ENCODE data around the gene COL6A1. TPM values are rescaled to one million over a fixed set of nuclear protein-coding genes. Genes with fewer than 3 reads are reported as not detected.
A peak's percentile ranks its signal among the peaks of the same experiment; 100 is the strongest.
"Not testable (repeated sequence)": the region's sequence is repeated elsewhere in the genome, so short reads cannot be mapped to it uniquely, and the experiment has no call there.

COL6A1 gene
- polyA plus RNA-seq, 1 of the 3 experiments (the other 2 are of a cell fraction) = 107 TPM

- H3K36me3 ChIP-seq (replicated peaks in 1 of 2; ENCODE audit: control insufficient read depth in 1 of 2, insufficient read depth in 2 of 2, low read length in 1 of 2); CTCF ChIA-PET; H3K27ac ChIP-seq (ENCODE audit: low read depth in 2 of 2, low read length in 1 of 2); H3K9me2 ChIP-seq; H3K9ac ChIP-seq; H2AFZ ChIP-seq (ENCODE audit: low read depth); H4K20me1 ChIP-seq (ENCODE audit: insufficient read depth); H3F3A ChIP-seq (replicated peaks; ENCODE audit: insufficient read depth); H3K4me3 ChIP-seq (ENCODE audit: low read depth in 2 of 2, low read length in 1 of 2); H3K27me3 ChIP-seq (ENCODE audit: insufficient read depth); DNase-seq; POLR2A ChIA-PET; H3K4me2 ChIP-seq; H3K79me2 ChIP-seq (ENCODE audit: insufficient read depth); H3K9me3 ChIP-seq: not testable (repeated sequence)
- WGBS (ENCODE audit: low lambda C conversion rate) = 82% methylated on average over 10 of the region's 10 CpGs
- H3K4me1 ChIP-seq (ENCODE audit: control insufficient read depth in 1 of 2, insufficient read depth in 2 of 2, low read depth in 1 of 2, low read length in 1 of 2) = peaks cover 0 to 15% of the 10 kb centered on the region in 2 experiments; a peak in 1 of 4 replicates
These were observed 29.0 kb upstream of the COL6A1 start for GRCh38 chr21:45952527-45952926.

GRCh38 chr21:45952974-45953373 lies 28.6 kb upstream of the COL6A1 start:
- H3K9me2 ChIP-seq = no peaks in the 10 kb centered on the region
- no peak overlapping the region for H3K9ac ChIP-seq
- H3K4me2 ChIP-seq = no peak overlapping the region
- no peak for DNase-seq
- CTCF ChIA-PET = interaction anchor here (1.2 kb wide), 1 partner anchor 78 kb away, joined by 3 read pairs; no protein-coding TSS in a partner anchor
- no peaks in the 10 kb centered on the region for H3F3A ChIP-seq (replicated peaks; ENCODE audit: insufficient read depth)
- POLR2A ChIA-PET = no interaction called here
- H3K79me2 ChIP-seq (ENCODE audit: insufficient read depth) = no peaks in the 10 kb centered on the region
- 83% methylated on average over 11 of the region's 11 CpGs for WGBS (ENCODE audit: low lambda C conversion rate)
- peaks cover 0 to 15% of the 10 kb centered on the region in 2 experiments; a peak in 1 of 4 replicates for H3K4me1 ChIP-seq (ENCODE audit: control insufficient read depth in 1 of 2, insufficient read depth in 2 of 2, low read depth in 1 of 2, low read length in 1 of 2)
- H2AFZ ChIP-seq (ENCODE audit: low read depth) = no peak overlapping the region
- no peak overlapping the region; a peak in 1 of 4 replicates for H3K27ac ChIP-seq (ENCODE audit: low read depth in 2 of 2, low read length in 1 of 2)
- H3K36me3 ChIP-seq (replicated peaks in 1 of 2; ENCODE audit: control insufficient read depth in 1 of 2, insufficient read depth in 2 of 2, low read length in 1 of 2) = no peaks in the 10 kb centered on the region
- TF ChIP-seq GATA2 (CRISPR knock-in tag; IDR thresholded peaks at IDR 0.05) = no peak
- no peak for TF ChIP-seq POLR2AphosphoS5 (IDR thresholded peaks at IDR 0.05; ENCODE audit: low read depth, low read length)
- no peaks in the 10 kb centered on the region for H3K27me3 ChIP-seq (ENCODE audit: insufficient read depth)
- no peaks in the 10 kb centered on the region for H4K20me1 ChIP-seq (ENCODE audit: insufficient read depth)
- H3K9me3 ChIP-seq = no peaks in the 10 kb centered on the region
- no peak overlapping the region for H3K4me3 ChIP-seq (ENCODE audit: low read depth in 2 of 2, low read length in 1 of 2)

DNA sequence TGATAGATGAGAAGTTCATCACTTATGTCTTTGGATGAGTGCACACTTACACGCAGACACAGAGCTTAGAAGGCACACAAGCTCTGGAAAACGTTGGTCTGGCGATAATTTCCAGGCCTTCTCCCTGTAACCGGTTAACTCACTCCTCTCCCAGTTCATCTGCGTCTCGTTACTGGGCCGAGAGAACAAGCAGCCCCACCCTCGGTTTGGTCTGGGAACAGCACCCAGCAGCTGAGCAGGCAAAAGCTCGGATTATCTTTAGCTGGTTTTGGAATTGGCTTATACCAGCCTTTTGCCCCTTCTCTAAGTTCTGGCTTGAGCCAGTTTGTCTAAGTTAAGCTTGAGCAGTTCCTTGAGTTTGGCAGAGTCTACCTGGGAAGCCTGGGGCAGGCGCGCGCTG lies 27.3 kb upstream of the COL6A1 start:
- Histone ChIP-seq H3K79me2 (ENCODE audit: insufficient read depth) (no peaks in the 10 kb centered on the region), H4K20me1 (ENCODE audit: insufficient read depth) (no peaks in the 10 kb centered on the region), H3K9ac (no peak overlapping the region), H3K9me2 (no peaks in the 10 kb centered on the region), H2AFZ (ENCODE audit: low read depth) (no peak overlapping the region), H3K4me2 (no peak overlapping the region), H3K4me1 (ENCODE audit: control insufficient read depth in 1 of 2, insufficient read depth in 2 of 2, low read depth in 1 of 2, low read length in 1 of 2) (peaks cover 0 to 15% of the 10 kb centered on the region in 2 experiments; a peak in 1 of 4 replicates), H3F3A (replicated peaks; ENCODE audit: insufficient read depth) (no peaks in the 10 kb centered on the region), H3K27ac (ENCODE audit: low read depth in 2 of 2, low read length in 1 of 2) (peak overlapping the region in 1 of 2 experiments; percentile 39; a peak in 1 of 4 replicates), H3K9me3 (no peaks in the 10 kb centered on the region), H3K4me3 (ENCODE audit: low read depth in 2 of 2, low read length in 1 of 2) (no peak overlapping the region), H3K27me3 (ENCODE audit: insufficient read depth) (no peaks in the 10 kb centered on the region), H3K36me3 (replicated peaks in 1 of 2; ENCODE audit: control insufficient read depth in 1 of 2, insufficient read depth in 2 of 2, low read length in 1 of 2) (no peaks in the 10 kb centered on the region)
- DNase-seq = peak; percentile 31
- CTCF ChIA-PET = interaction anchor here (0.7 to 1.2 kb wide), 4 partner anchors 17 to 79 kb away, joined by 3 read pairs; no protein-coding TSS in a partner anchor
- WGBS (ENCODE audit: low lambda C conversion rate) = 69% methylated on average over 12 of the region's 12 CpGs
- POLR2A ChIA-PET = no interaction called here
- TF ChIP-seq RXRA (IDR thresholded peaks at IDR 0.05; ENCODE audit: borderline replicate concordance, low read depth) (no peak), RAD21 (IDR thresholded peaks at IDR 0.05; ENCODE audit: low read length) (peak; percentile 29; the same call in 1 of the 2 replicates)

DNA sequence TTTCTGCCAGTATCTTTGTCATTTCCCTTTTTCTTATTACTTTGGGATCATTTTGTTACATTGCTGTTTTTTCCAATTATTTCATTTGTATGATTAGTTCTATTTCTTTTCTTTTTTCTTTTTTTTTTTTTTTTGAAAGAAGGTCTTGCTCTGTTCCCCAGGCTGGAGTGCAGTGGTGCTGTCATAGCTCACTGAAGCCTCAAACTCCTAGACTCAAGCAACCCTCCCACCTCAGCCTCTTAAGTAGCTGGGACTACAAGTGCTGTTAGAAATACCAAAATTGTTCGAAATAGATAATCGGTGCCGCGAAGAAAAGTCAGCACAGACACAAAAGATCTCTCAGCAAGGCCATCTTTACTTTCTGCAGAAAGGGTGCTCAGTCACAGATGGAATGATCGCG lies 26.6 kb upstream of the COL6A1 start:
- H3K27me3 ChIP-seq (ENCODE audit: insufficient read depth) = no peaks in the 10 kb centered on the region
- no peaks in the 10 kb centered on the region for H3F3A ChIP-seq (replicated peaks; ENCODE audit: insufficient read depth)
- POLR2A ChIA-PET = no interaction called here
- H4K20me1 ChIP-seq (ENCODE audit: insufficient read depth) = no peaks in the 10 kb centered on the region
- 95% methylated on average over 6 of the region's 6 CpGs for WGBS (ENCODE audit: low lambda C conversion rate)
- no peak overlapping the region for H3K9ac ChIP-seq
- H3K36me3 ChIP-seq (replicated peaks in 1 of 2; ENCODE audit: control insufficient read depth in 1 of 2, insufficient read depth in 2 of 2, low read length in 1 of 2) = no peaks in the 10 kb centered on the region
- H3K4me2 ChIP-seq = no peak overlapping the region
- CTCF ChIA-PET = interaction anchor here (0.7 kb wide), 1 partner anchor 17 kb away, joined by 3 read pairs; no protein-coding TSS in a partner anchor
- H3K79me2 ChIP-seq (ENCODE audit: insufficient read depth) = no peaks in the 10 kb centered on the region
- no peak overlapping the region for H3K4me3 ChIP-seq (ENCODE audit: low read depth in 2 of 2, low read length in 1 of 2)
- no peak for DNase-seq
- peaks cover 0 to 15% of the 10 kb centered on the region in 2 experiments; a peak in 1 of 4 replicates for H3K4me1 ChIP-seq (ENCODE audit: control insufficient read depth in 1 of 2, insufficient read depth in 2 of 2, low read depth in 1 of 2, low read length in 1 of 2)
- TF ChIP-seq ZBTB33 (IDR thresholded peaks at IDR 0.05; ENCODE audit: borderline replicate concordance, low read depth) (no peak), GATA2 (CRISPR knock-in tag; IDR thresholded peaks at IDR 0.05) (no peak), MEF2A (IDR thresholded peaks at IDR 0.05; ENCODE audit: borderline replicate concordance, low read depth) (no peak), NFIC (IDR thresholded peaks at IDR 0.05; ENCODE audit: borderline replicate concordance) (no peak), POLR2AphosphoS5 (IDR thresholded peaks at IDR 0.05; ENCODE audit: low read depth, low read length) (no peak), CHD2 (IDR thresholded peaks at IDR 0.05; ENCODE audit: low read length, partially characterized antibody) (no peak)
- TF ChIP-seq, protein P1, sequence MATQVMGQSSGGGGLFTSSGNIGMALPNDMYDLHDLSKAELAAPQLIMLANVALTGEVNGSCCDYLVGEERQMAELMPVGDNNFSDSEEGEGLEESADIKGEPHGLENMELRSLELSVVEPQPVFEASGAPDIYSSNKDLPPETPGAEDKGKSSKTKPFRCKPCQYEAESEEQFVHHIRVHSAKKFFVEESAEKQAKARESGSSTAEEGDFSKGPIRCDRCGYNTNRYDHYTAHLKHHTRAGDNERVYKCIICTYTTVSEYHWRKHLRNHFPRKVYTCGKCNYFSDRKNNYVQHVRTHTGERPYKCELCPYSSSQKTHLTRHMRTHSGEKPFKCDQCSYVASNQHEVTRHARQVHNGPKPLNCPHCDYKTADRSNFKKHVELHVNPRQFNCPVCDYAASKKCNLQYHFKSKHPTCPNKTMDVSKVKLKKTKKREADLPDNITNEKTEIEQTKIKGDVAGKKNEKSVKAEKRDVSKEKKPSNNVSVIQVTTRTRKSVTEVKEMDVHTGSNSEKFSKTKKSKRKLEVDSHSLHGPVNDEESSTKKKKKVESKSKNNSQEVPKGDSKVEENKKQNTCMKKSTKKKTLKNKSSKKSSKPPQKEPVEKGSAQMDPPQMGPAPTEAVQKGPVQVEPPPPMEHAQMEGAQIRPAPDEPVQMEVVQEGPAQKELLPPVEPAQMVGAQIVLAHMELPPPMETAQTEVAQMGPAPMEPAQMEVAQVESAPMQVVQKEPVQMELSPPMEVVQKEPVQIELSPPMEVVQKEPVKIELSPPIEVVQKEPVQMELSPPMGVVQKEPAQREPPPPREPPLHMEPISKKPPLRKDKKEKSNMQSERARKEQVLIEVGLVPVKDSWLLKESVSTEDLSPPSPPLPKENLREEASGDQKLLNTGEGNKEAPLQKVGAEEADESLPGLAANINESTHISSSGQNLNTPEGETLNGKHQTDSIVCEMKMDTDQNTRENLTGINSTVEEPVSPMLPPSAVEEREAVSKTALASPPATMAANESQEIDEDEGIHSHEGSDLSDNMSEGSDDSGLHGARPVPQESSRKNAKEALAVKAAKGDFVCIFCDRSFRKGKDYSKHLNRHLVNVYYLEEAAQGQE (IDR thresholded peaks at IDR 0.05; ENCODE audit: low read depth, low read length) = no peak
- no peak overlapping the region for H3K27ac ChIP-seq (ENCODE audit: low read depth in 2 of 2, low read length in 1 of 2)
- H2AFZ ChIP-seq (ENCODE audit: low read depth) = no peak overlapping the region
- no peaks in the 10 kb centered on the region for H3K9me3 ChIP-seq
- no peaks in the 10 kb centered on the region for H3K9me2 ChIP-seq
